HAP-1 (cell line): ENCODE measurements around the gene UBE2N.

ENCODE experiments used
- DNase-seq, 2 experiments: peaks; one replicate each; pipeline ENCODE4 v3.0.0-alpha.2; 2016 to 2020; ENCODE audit warnings: low spot score in 2 of 2
- H3K27me3 ChIP-seq: fragments of 250-450 bp; sonication (Bioruptor Pico); 2 replicates; pipeline ENCODE4 v1.5.1; 2020; ENCODE audit warnings: low read depth, mild to moderate bottlenecking, moderate library complexity
- H3K36me3 ChIP-seq: fragments of 250-450 bp; sonication (Bioruptor Pico); replicated peaks from 2 replicates; pipeline ENCODE4 v1.5.1; 2020; ENCODE audit warnings: mild to moderate bottlenecking
- H3K4me1 ChIP-seq: fragments of 250-450 bp; sonication (Bioruptor Pico); 2 replicates; pipeline ENCODE4 v1.5.1; 2020; ENCODE audit warnings: mild to moderate bottlenecking
- H3K4me3 ChIP-seq: fragments of 250-450 bp; sonication (Bioruptor Pico); 2 replicates; pipeline ENCODE4 v1.5.1; 2020; ENCODE audit warnings: mild to moderate bottlenecking, moderate library complexity
- H3K9me3 ChIP-seq: fragments of 250-450 bp; sonication (Bioruptor Pico); 2 replicates; pipeline ENCODE4 v1.5.1; 2020; ENCODE audit warnings: mild to moderate bottlenecking, moderate library complexity
- in situ Hi-C: fragments of 300-500 bp; cut with MboI; formaldehyde crosslinking; loops from 3 replicates; pipeline ENCODE4 v1.14.3; 2020; ENCODE audit warnings: low sequenced_read_pairs, inconsistent platforms, mixed read lengths

The UBE2N gene

GRCh38 chr12:93356214-93356613, 85.5 kb downstream of the UBE2N start:
- H3K9me3 ChIP-seq, result no peaks in the 10 kb centered on the region
- H3K27me3 ChIP-seq, result no peaks in the 10 kb centered on the region
- H3K4me1 ChIP-seq, result peaks cover 4% of the 10 kb centered on the region; the same call in 1 of the 2 replicates
- no peaks in the 10 kb centered on the region for H3K36me3 ChIP-seq
- in situ Hi-C loops, result no loop called here
- DNase-seq, result no peak
- H3K4me3 ChIP-seq, result no peak overlapping the region
